ENCODE results near the gene ITIH1. TPM values are rescaled to one million over a fixed set of nuclear protein-coding genes. Genes with fewer than 3 reads are reported as not detected.

ITIH1 gene
- total RNA-seq, 3 donors from 2014 or later = 0.32 to 0.33 TPM; not detected in 1

DNA sequence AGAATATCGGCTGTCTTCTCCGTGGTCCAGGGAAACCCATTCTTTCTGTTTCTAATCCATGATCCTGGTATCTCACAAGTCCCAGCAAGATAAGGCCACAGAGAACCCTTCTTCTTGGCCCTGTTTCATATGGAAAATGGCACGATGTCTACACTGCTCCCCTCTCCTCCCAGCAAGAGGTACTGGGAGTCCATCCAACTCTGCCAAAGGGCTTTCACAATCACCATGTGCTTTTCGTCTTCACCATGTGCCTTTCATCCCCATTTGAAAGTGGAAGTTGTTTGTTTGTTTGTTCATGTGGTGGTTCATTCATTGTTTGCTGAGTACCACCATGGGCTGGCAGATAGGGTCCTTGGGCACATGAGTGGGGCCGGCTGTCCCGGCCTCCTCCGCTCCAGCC is 22.7 kb downstream of the ITIH1 start:
- TF ChIP-seq POLR2AphosphoS5 (IDR thresholded peaks at IDR 0.05) = no peak
- no peak for TF ChIP-seq POLR2A (IDR thresholded peaks at IDR 0.05)
- TF ChIP-seq, protein P1, sequence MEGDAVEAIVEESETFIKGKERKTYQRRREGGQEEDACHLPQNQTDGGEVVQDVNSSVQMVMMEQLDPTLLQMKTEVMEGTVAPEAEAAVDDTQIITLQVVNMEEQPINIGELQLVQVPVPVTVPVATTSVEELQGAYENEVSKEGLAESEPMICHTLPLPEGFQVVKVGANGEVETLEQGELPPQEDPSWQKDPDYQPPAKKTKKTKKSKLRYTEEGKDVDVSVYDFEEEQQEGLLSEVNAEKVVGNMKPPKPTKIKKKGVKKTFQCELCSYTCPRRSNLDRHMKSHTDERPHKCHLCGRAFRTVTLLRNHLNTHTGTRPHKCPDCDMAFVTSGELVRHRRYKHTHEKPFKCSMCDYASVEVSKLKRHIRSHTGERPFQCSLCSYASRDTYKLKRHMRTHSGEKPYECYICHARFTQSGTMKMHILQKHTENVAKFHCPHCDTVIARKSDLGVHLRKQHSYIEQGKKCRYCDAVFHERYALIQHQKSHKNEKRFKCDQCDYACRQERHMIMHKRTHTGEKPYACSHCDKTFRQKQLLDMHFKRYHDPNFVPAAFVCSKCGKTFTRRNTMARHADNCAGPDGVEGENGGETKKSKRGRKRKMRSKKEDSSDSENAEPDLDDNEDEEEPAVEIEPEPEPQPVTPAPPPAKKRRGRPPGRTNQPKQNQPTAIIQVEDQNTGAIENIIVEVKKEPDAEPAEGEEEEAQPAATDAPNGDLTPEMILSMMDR (IDR thresholded peaks at IDR 0.05) = no peak
- no peaks in the 10 kb centered on the region for H3K4me1 ChIP-seq
- no peaks in the 10 kb centered on the region for H3K36me3 ChIP-seq
- H3K27me3 ChIP-seq = no peaks in the 10 kb centered on the region
- H3K9me3 ChIP-seq = no peaks in the 10 kb centered on the region
- intact Hi-C loops (cut with DNase I; ENCODE audit: low total_unique reads) = no loop called here
- DNase-seq (ENCODE audit: low spot score in 2 of 2) = no peak
- H3K4me3 ChIP-seq = no peak overlapping the region
- H3K27ac ChIP-seq = no peak overlapping the region

DNA sequence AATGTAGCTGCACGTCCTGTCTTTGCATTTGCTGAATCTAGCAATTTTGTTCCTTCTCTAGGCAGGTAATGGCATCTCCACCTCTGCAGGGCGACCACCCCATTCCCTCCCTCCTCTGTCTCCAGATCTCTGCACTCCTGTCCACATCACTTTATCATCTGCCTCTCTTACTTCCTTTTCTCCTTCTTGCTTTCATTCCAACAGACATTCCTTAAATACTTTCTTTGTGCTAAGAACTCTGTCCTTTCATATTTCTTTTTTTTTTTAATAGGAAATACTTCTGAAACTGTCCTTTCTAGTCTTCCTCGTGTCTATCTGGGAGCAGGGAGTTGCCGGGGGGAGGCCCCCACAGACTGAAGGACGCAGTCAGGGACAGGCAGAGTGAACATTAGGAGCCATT is 24.4 kb downstream of the ITIH1 start:
- Histone ChIP-seq H3K4me3 (no peak overlapping the region), H3K36me3 (no peaks in the 10 kb centered on the region), H3K27me3 (no peaks in the 10 kb centered on the region), H3K4me1 (no peaks in the 10 kb centered on the region), H3K27ac (no peak overlapping the region), H3K9me3 (no peaks in the 10 kb centered on the region)
- intact Hi-C loops (cut with DNase I; ENCODE audit: low total_unique reads) = loop anchor here (1.0 kb wide), 1 partner anchor 44 kb away; no protein-coding TSS in a partner anchor
- DNase-seq (ENCODE audit: low spot score in 2 of 2) = no peak
- TF ChIP-seq, protein P1 (IDR thresholded peaks at IDR 0.05) = no peak
- TF ChIP-seq POLR2AphosphoS5 (IDR thresholded peaks at IDR 0.05) (no peak), POLR2A (IDR thresholded peaks at IDR 0.05) (no peak)

DNA sequence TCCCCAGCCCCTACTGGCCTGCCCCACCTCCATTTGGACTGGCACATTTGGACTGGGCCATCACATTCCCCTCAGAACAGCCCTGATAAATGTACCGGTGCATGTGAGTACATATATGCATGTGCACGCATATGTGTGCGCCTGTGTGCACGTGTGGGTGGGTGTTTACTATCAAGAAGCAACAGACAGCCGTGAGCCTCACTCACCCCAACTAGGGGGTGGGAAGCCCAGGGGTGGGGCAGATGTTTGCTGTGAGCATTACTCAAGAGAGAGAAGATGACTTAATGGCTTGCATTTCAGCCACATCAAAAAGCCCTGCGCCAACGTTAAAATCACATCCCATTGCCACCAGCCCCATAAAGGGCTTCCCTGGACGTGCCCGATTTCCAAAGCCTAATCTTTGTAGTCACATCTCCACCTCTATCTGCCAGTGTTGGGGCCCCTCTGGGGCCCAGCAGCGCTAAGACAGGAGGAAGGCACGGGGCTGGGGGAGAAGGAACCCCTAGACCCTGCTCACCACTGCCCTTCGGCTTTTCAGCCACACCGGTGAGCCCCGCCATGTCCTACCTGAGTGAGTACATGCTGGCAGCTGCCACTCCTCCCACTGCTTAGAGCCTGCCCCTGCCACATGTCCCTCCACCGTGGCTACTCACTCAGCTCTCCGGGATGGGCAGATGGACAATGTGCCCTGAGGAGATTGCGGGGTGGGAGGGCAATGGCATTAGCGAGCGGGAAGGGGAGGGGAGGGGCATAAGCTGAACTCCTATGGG is 28.1 kb downstream of the ITIH1 start:
- Histone ChIP-seq H3K36me3 (no peaks in the 10 kb centered on the region), H3K9me3 (no peaks in the 10 kb centered on the region), H3K4me3 (no peak overlapping the region), H3K27me3 (no peaks in the 10 kb centered on the region), H3K27ac (no peak overlapping the region), H3K4me1 (no peaks in the 10 kb centered on the region)
- intact Hi-C loops (cut with DNase I; ENCODE audit: low total_unique reads) = no loop called here
- TF ChIP-seq POLR2A (IDR thresholded peaks at IDR 0.05) = no peak
- TF ChIP-seq POLR2AphosphoS5 (IDR thresholded peaks at IDR 0.05) = no peak
- TF ChIP-seq, protein P1 (IDR thresholded peaks at IDR 0.05) = no peak
- no peak for DNase-seq (ENCODE audit: low spot score in 2 of 2)

DNA sequence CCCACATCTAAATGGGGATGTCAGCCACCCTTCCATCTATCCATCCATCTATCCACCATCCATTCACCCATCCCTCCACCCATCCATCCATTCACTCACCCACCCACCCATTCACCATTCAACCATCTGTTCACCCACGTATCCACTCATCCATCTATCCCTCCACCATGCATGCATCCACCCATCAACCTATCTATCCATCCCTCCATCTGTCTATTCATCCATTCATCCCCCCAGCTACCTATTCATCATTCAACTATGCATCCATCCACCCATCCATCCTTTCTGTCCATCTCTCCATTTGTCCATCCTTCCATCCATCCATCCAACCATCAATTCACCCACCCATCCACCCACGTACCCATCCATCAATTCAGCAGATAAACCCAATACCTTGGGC is 31.8 kb downstream of the ITIH1 start:
- TF ChIP-seq POLR2AphosphoS5 (IDR thresholded peaks at IDR 0.05) (no peak), POLR2A (IDR thresholded peaks at IDR 0.05) (no peak)
- TF ChIP-seq, protein P1 (IDR thresholded peaks at IDR 0.05) = no peak
- Histone ChIP-seq H3K27me3 (no peaks in the 10 kb centered on the region), H3K27ac (no peak overlapping the region), H3K36me3 (no peaks in the 10 kb centered on the region), H3K9me3 (no peaks in the 10 kb centered on the region), H3K4me3 (no peak overlapping the region), H3K4me1 (no peaks in the 10 kb centered on the region)
- intact Hi-C loops (cut with DNase I; ENCODE audit: low total_unique reads) = no loop called here
- DNase-seq (ENCODE audit: low spot score in 2 of 2) = no peak

DNA sequence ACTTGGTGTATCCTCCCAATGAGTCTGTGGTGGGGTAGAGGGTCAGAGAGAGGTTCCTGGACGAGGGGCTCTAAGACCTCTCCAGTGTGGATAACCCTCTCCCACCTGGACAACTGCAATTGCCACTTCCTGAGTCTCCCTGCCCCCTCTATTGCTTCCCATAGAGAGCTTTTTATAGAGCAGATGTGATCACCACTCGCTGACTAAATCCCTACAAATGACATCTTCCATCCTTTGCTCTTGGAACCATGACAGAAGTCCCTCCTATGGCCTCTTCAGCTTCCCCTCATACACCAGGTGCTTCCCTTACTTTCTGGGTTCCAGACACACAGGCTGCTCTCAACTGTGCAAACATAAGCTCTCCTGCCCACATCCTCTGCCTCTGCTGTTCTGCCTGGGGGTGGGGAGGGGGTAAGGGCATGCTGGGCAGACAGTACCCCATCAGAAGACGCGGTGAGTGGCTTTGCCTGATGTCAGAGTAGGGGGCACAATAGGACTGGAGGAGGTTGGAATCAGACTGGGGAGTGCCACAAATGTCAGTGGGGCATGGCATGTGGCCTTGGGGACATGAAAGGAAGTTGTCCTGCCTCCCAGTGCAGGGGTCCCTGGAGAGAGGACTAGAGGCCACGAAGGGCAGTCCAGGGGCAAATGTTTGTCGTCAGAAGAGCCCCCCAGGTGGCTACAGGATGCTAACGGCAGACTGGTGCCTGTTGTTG is 32.4 kb downstream of the ITIH1 start:
- intact Hi-C loops (cut with DNase I; ENCODE audit: low total_unique reads) = no loop called here
- no peak overlapping the region for H3K4me3 ChIP-seq
- no peaks in the 10 kb centered on the region for H3K9me3 ChIP-seq
- no peaks in the 10 kb centered on the region for H3K4me1 ChIP-seq
- DNase-seq (ENCODE audit: low spot score in 2 of 2) = no peak
- H3K27me3 ChIP-seq = no peaks in the 10 kb centered on the region
- TF ChIP-seq POLR2A (IDR thresholded peaks at IDR 0.05) (no peak), POLR2AphosphoS5 (IDR thresholded peaks at IDR 0.05) (no peak)
- TF ChIP-seq, protein P1 (IDR thresholded peaks at IDR 0.05) = no peak
- no peak overlapping the region for H3K27ac ChIP-seq
- no peaks in the 10 kb centered on the region for H3K36me3 ChIP-seq
